Hematopoietic multipotent progenitor cell treated with erythropoietin and hydrocortisone succinate and interleukin-3 and kit ligand, for 6 days (in vitro differentiated cells): ENCODE data around the gene B4GALNT4.
"Not testable (repeated sequence)": the region's sequence is repeated elsewhere in the genome, so short reads cannot be mapped to it uniquely, and the experiment has no call there.

Source experiments
- DNase-seq: peaks from one replicate; pipeline ENCODE4 v3.0.0-alpha.2; 2015

The B4GALNT4 gene

DNA sequence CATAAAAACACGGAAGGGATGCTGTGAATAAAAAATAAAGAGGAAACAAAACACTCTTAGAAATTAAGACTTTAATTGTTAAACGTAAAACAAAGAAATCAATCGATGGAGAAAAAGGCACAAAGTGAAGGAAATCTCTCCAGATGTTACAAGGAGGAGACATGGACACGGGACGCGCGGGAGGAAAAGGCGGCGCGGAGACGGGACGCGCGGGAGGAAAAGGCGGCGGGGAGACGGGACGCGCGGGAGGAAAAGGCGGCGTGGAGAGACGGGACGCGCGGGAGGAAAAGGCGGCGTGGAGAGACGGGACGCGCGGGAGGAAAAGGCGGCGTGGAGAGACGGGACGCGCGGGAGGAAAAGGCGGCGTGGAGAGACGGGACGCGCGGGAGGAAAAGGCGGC lies 55.5 kb downstream of the B4GALNT4 start:
- not testable (repeated sequence) for DNase-seq

DNA sequence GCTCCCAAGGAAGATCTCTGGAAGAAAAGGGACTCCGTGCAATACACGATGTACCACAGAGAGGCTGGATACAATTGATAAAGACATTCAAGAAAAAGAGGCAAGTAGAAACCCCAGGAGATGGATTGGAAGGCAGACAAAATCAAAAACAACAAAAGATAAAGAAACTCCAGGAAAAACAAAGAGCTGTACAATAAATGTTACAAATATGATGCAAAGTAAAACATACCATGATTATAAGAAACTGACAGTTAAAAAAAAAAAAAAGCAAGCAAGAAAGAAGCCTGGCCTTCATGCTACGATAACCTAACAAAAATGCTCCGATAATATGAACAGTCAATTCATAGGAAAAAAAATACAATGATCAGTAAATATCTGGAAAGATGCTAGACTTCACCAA lies 56.0 kb downstream of the B4GALNT4 start:
- DNase-seq = no peak

DNA sequence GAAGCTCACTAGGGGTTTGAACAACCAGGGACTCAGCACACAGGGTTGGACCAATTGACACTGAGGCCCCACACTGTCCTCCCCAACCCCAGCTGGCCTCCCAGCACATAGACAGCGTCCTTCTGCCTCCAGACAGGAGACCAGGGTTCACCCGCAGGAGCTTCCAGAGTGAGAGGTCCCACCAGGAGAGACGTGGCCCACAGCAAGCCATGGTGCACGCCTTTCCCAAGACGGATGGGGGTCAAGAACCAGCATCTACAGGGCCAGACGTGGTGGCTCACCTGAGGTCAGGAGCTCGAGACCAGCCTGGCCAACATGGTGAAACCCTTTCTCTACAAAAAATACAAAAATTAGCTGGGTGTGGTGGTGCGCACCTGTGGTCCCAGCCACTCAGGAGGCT lies 57.6 kb downstream of the B4GALNT4 start:
- DNase-seq = no peak

DNA sequence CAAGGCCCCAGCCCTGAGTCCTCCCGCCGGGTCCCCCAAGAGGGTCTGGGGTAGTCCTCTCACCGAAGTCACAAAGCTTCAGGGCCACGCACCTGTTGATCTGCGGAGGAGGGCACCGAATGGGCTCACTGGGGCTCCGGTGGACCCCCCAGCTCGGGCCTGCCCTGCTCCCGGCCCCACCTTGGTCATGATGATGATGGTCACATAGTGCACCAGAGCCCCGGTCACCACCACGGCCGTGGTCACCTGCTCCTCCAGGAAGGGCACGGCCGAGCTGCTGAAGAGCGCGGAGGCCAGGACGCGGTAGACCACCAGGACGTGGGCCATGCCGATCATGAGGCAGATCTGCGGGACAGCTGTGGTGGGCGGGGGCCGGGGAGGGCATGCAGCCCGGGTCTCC lies 59.0 kb downstream of the B4GALNT4 start:
- DNase-seq = no peak

DNA sequence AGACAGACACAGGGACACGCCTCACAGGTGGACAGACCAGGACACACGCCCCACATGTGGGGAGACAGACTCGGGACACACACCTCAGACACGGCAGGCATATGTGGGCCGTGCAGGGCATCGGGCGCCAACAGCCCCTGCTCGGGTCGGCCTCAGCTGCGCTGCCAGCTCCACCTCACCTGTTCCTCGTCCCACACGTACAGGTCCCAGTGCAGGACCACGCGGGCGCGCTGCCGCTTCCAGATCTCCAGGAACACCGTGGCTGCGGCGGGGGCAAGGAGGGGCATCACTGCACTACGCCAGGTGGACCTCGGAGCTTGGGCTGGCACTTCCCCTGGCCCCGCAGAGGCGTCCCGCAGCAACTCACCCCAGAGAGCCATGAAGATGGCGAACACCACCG lies 60.1 kb downstream of the B4GALNT4 start:
- no peak for DNase-seq

DNA sequence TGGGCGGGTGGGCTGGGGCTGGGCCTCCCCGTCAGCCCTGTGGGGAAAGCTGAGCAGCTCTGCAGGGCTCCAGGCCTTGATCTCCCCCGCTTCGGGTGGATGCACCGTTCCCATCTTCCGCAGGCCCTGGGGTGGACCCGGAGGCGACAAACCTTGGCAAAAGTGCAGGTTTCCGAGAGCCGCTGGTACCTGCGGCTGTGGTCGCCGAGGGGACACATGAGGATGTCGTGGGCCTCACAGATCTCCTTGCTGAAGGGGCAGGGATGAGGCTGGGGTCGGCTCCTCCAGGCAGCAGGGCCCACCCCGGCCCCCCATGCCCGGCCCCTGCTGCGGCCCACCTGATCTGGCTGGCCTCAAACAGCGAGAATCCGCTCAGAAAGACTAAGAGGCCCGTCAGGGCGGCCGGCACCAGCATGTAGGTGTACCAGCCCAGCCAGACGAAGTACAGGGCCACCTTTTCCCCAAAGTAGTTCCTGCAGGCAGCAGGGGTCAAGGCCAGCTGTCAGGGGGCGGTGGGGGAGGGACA lies 60.7 kb downstream of the B4GALNT4 start:
- no peak for DNase-seq
